ENCODE results near the gene STK33.
"Not testable (repeated sequence)": the region's sequence is repeated elsewhere in the genome, so short reads cannot be mapped to it uniquely, and the experiment has no call there.

DNA sequence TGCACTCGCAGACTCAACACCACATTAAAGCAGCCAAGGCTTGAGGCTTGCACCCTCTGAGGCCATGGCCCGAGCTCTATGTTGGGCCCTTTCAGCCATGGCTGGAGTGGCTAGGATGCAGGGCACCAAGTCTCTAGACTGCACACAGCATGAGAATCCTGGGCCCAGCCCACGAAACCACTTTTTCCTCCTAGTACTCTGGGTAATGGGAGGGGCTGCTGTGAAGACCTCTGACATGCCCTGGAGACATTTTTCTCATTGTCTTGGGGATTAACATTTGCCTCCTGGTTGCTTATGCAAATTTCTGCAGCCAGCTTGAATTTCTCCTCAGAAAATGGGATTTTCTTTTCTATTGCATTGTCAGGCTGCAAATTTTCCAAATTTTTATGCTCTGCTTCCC is 127.1 kb downstream of the STK33 start:
- not testable (repeated sequence) for TF ChIP-seq CTCF (IDR thresholded peaks at IDR 0.05; ENCODE audit: poor library complexity, severe bottlenecking); REST (IDR thresholded peaks at IDR 0.05; ENCODE audit: borderline replicate concordance); POLR2AphosphoS5 (IDR thresholded peaks at IDR 0.05); TAF1 (IDR thresholded peaks at IDR 0.05; ENCODE audit: low read depth); EZH2 (IDR thresholded peaks at IDR 0.05; ENCODE audit: borderline replicate concordance, insufficient read depth, low read length, poor library complexity, severe bottlenecking); SMC3 (conservative IDR thresholded peaks at IDR 0.05; ENCODE audit: poor library complexity); EP300 (conservative IDR thresholded peaks at IDR 0.05; ENCODE audit: poor library complexity, severe bottlenecking); RAD21 (conservative IDR thresholded peaks at IDR 0.05); MXI1 (conservative IDR thresholded peaks at IDR 0.05; ENCODE audit: poor library complexity, severe bottlenecking)

Measured in neural cell (in vitro differentiated cells).